DND-41 (cell line): ENCODE data around the gene DIS3L2.

ENCODE experiments used
- ATAC-seq: fragments of 200-7000 bp; cut with Tn5 transposase; 3 replicates; pipeline ENCODE4 v1.9.1; 2021; ENCODE audit warnings: low read depth; ENCODE audit not compliant: insufficient read depth
- DNase-seq: peaks from one replicate; pipeline ENCODE4 v3.0.0-alpha.2; 2020
- H2AFZ ChIP-seq: 2 replicates; pipeline ENCODE4 v1.6.0; 2012; ENCODE audit warnings: low read depth, low read length
- H3K27ac ChIP-seq: 2 replicates; pipeline ENCODE4 v1.5.1; 2012; ENCODE audit warnings: low read length, inconsistent platforms
- H3K27me3 ChIP-seq: fragments of 200-600 bp; sonication (generic); 2 replicates; pipeline ENCODE4 v1.6.0; 2012; ENCODE audit warnings: low read length, mild to moderate bottlenecking, inconsistent platforms; ENCODE audit not compliant: insufficient read depth, poor library complexity
- H3K36me3 ChIP-seq: 2 replicates; pipeline ENCODE4 v1.5.1; 2012; ENCODE audit warnings: low read length, inconsistent platforms; ENCODE audit not compliant: insufficient read depth
- H3K4me1 ChIP-seq: 2 replicates; pipeline ENCODE4 v1.5.1; 2012; ENCODE audit warnings: mild to moderate bottlenecking, low read length; ENCODE audit not compliant: insufficient read depth
- H3K4me2 ChIP-seq: 2 replicates; pipeline ENCODE4 v1.6.0; 2012; ENCODE audit warnings: mild to moderate bottlenecking, moderate library complexity, low read length, inconsistent platforms; ENCODE audit not compliant: insufficient read depth
- H3K4me3 ChIP-seq, 2 experiments: fragments of 200-600 bp in 1 of 2; shearing (Covaris generic) in 1 of 2; 2 replicates each; pipeline ENCODE4 v1.5.1; 2012 to 2016; ENCODE audit warnings: inconsistent platforms in 2 of 2, low read length in 2 of 2, mild to moderate bottlenecking in 2 of 2, low read depth in 1 of 2, moderate library complexity in 1 of 2
- H3K79me2 ChIP-seq: 2 replicates; pipeline ENCODE4 v1.6.0; 2012; ENCODE audit warnings: low read length, inconsistent platforms; ENCODE audit not compliant: insufficient read depth
- H3K9ac ChIP-seq: 2 replicates; pipeline ENCODE4 v1.6.0; 2012; ENCODE audit warnings: low read depth, mild to moderate bottlenecking, inconsistent platforms, low read length, moderate library complexity
- H3K9me3 ChIP-seq: 2 replicates; pipeline ENCODE4 v1.5.1; 2012; ENCODE audit warnings: low read length, moderate library complexity, mild to moderate bottlenecking, inconsistent platforms; ENCODE audit not compliant: insufficient read depth, severe bottlenecking
- H4K20me1 ChIP-seq: 2 replicates; pipeline ENCODE4 v1.6.0; 2012; ENCODE audit warnings: low read length; ENCODE audit not compliant: insufficient read depth
- CTCF ChIP-seq: IDR thresholded peaks from 2 replicates; pipeline ENCODE4 v1.5.1; 2012; ENCODE audit warnings: borderline replicate concordance, low read length, moderate library complexity, mild to moderate bottlenecking; ENCODE audit not compliant: poor library complexity, severe bottlenecking; ENCODE audit errors: extremely low read depth
- EZH2 ChIP-seq: IDR thresholded peaks from 3 replicates; pipeline ENCODE4 v1.6.1; 2012; ENCODE audit warnings: borderline replicate concordance, low read depth, mild to moderate bottlenecking, moderate library complexity, low read length, inconsistent platforms; ENCODE audit not compliant: severe bottlenecking

The DIS3L2 gene

GRCh38 chr2:232008907-232009638 is 47.6 kb downstream of the DIS3L2 start:
- Histone ChIP-seq H4K20me1 (peaks cover 5% of the 10 kb centered on the region; the same call in 1 of the 2 replicates), H3K4me2 (no peak overlapping the region), H2AFZ (no peak overlapping the region), H3K36me3 (no peaks in the 10 kb centered on the region; the same call in 1 of the 2 replicates), H3K27me3 (no peaks in the 10 kb centered on the region), H3K9ac (no peak overlapping the region), H3K27ac (no peak overlapping the region), H3K4me3 (no peak overlapping the region), H3K79me2 (peaks cover 32% of the 10 kb centered on the region), H3K9me3 (no peaks in the 10 kb centered on the region), H3K4me1 (no peaks in the 10 kb centered on the region)
- ATAC-seq (no peak), DNase-seq (no peak)
- no peak for TF ChIP-seq CTCF
- TF ChIP-seq EZH2, result no peak

- no peaks in the 10 kb centered on the region for H3K9me3 ChIP-seq
- TF ChIP-seq CTCF (no peak), EZH2 (no peak)
- H3K36me3 ChIP-seq, result peaks cover 4% of the 10 kb centered on the region; the same call in 1 of the 2 replicates
- H4K20me1 ChIP-seq, result peaks cover 8% of the 10 kb centered on the region; the same call in 1 of the 2 replicates
- H3K27me3 ChIP-seq, result no peaks in the 10 kb centered on the region
- ATAC-seq (no peak), DNase-seq (no peak)
- no peaks in the 10 kb centered on the region for H3K4me1 ChIP-seq
- no peak overlapping the region for H3K27ac ChIP-seq
- no peak overlapping the region for H3K4me3 ChIP-seq
- no peak overlapping the region for H2AFZ ChIP-seq
- peaks cover 31% of the 10 kb centered on the region for H3K79me2 ChIP-seq
- H3K4me2 ChIP-seq, result no peak overlapping the region
- no peak overlapping the region for H3K9ac ChIP-seq
Measured at GRCh38 chr2:232009639-232010274, 48.2 kb downstream of the DIS3L2 start.

- Histone ChIP-seq H4K20me1 (peaks cover 8% of the 10 kb centered on the region; the same call in 1 of the 2 replicates), H3K4me1 (no peaks in the 10 kb centered on the region), H3K4me2 (no peak overlapping the region), H3K9me3 (no peaks in the 10 kb centered on the region), H3K4me3 (no peak overlapping the region), H3K27ac (no peak overlapping the region), H3K27me3 (no peaks in the 10 kb centered on the region), H3K79me2 (peaks cover 21% of the 10 kb centered on the region), H3K36me3 (peaks cover 28% of the 10 kb centered on the region; the same call in 1 of the 2 replicates), H2AFZ (no peak overlapping the region), H3K9ac (no peak overlapping the region)
- DNase-seq, result no peak
- no peak for ATAC-seq
- TF ChIP-seq CTCF (no peak), EZH2 (no peak)
Measured at GRCh38 chr2:232013701-232014353, 52.3 kb downstream of the DIS3L2 start.
